ENCODE results near the gene AKT1.

Gene AKT1

DNA sequence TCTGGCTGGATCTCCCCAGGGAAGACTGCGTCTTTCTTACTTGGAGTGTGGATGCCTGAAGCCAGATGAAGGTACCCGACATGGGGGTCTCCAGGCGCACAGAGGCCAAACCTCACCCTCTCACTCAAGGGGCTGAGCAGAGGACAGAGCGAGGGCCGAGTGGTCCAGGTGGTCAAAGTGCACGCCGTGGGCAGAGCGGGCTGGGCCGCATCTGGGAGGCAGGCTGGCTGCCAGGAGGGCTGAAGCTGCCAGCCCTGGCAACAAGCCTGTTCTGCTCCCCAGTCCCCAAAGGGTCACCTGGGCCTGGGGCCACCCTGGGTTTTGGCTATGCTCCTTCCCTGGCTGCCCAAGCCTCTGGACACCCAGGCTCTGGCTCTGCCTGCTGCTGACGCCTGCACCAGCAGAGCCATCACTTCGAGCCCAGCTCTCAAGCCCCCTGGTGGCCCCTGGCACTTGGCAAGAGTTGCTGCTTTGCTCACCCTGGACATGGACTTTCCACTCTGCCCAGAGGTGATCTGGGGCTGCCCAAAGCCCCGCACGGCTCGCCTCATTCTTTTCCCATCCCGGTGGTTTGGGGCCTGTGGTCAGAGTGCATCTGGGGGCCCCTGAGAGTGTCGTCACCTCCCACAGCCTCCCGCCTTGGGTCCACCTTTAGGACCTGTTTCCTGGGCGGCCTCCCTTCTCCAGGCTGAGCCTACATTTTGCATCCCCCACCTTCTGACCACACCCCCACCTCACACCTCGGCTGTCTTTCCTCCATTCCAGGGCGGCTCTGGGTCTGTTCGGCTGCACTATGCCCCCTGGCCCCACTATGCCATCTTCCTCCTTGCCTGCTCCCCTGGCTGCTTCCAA lies 68.7 kb downstream of the AKT1 start:
- Histone ChIP-seq H2AK5ac (ENCODE audit: low read length) (no peak overlapping the region), H3K14ac (ENCODE audit: low read length) (no peak overlapping the region), H2BK5ac (ENCODE audit: low read depth, low read length, poor library complexity) (no peak overlapping the region), H3K18ac (ENCODE audit: low read length) (no peak overlapping the region), H3K23ac (ENCODE audit: low read length) (no peak overlapping the region), H4K12ac (ENCODE audit: low read depth, low read length) (no peak overlapping the region), H3K9me3 (ENCODE audit: insufficient read depth, low read depth, low read length) (peaks cover 3% of the 10 kb centered on the region), H3K79me2 (ENCODE audit: control insufficient read depth, insufficient read depth, low read length, poor library complexity) (peaks cover 2% of the 10 kb centered on the region), H3K4me1 (ENCODE audit: control insufficient read depth in 1 of 2, insufficient read depth in 2 of 2, low read length in 2 of 2) (peaks cover 3 to 16% of the 10 kb centered on the region in 2 experiments), H3K4me2 (ENCODE audit: low read length) (no peak overlapping the region), H3K79me1 (ENCODE audit: low read length) (peaks cover 2% of the 10 kb centered on the region), H3K4ac (ENCODE audit: low read depth, low read length) (no peak overlapping the region), H3K36me3 (ENCODE audit: control insufficient read depth in 1 of 2, insufficient read depth in 2 of 2, low read length in 2 of 2) (peaks cover under 1 to 2% of the 10 kb centered on the region in 2 experiments), H3K9ac (ENCODE audit: low read length) (no peak overlapping the region), H2BK120ac (ENCODE audit: insufficient read depth, low read length, poor library complexity) (no peak overlapping the region), H3K27me3 (ENCODE audit: insufficient read depth, low read length) (no peaks in the 10 kb centered on the region), H3K27ac (ENCODE audit: low read depth, low read length) (no peak overlapping the region), H2BK12ac (ENCODE audit: low read length) (no peak overlapping the region), H2AFZ (ENCODE audit: insufficient read depth, low read length, poor library complexity) (no peak overlapping the region), H4K91ac (ENCODE audit: low read depth, low read length) (no peak overlapping the region), H4K8ac (ENCODE audit: low read depth, low read length) (no peak overlapping the region), H3K4me3 (ENCODE audit: low read depth, low read length) (no peak overlapping the region)
- DNase-seq = peak in 1 of 2 donors; percentile 65
- WGBS (ENCODE audit: extremely low coverage, insufficient coverage, insufficient read length) = no CpG with 5 or more reads among the region's 21 CpGs

DNA sequence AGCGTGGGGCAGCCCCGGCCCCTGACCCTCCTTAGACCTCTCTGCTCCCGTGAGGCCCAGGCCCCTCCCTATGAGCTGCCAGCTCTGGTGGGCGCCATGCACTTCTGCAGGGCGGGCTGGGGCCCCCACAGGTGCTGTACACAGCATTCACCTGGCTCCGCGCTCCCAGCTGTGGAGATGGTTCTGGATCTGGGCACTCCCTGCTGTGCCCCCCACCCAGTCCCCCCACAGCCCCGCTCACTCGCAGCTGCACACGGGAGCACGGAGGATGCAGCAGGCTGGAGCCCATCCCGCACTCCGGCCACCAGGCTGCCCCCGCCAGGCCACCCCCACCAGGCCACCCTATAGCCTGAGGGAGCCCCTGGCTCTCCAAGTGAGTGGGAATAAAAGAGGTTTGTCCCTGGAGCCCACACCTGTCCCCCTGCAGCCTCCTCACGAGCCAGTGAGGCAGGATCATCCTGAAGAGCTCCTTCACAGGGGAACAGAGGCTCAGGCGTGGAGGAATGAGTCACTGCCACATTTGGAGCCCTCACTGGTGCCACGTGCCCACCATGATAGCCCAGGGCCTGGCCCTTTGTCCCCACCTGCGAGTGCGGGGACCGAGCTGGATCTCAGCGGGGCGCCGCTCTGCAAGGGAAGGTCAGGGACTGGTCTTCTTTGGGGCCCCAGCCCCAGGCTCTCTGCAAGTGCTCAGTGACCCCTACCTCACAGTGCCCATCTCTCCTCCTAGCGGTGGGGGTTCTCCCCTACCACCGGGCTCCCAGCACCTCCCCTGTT lies 69.6 kb downstream of the AKT1 start:
- Histone ChIP-seq H4K91ac (ENCODE audit: low read depth, low read length) (no peak overlapping the region), H3K14ac (ENCODE audit: low read length) (no peak overlapping the region), H3K4ac (ENCODE audit: low read depth, low read length) (no peak overlapping the region), H3K79me1 (ENCODE audit: low read length) (peaks cover 2% of the 10 kb centered on the region), H2BK12ac (ENCODE audit: low read length) (no peak overlapping the region), H3K79me2 (ENCODE audit: control insufficient read depth, insufficient read depth, low read length, poor library complexity) (peaks cover 2% of the 10 kb centered on the region), H3K27me3 (ENCODE audit: insufficient read depth, low read length) (no peaks in the 10 kb centered on the region), H3K23ac (ENCODE audit: low read length) (no peak overlapping the region), H2AK5ac (ENCODE audit: low read length) (no peak overlapping the region), H2BK120ac (ENCODE audit: insufficient read depth, low read length, poor library complexity) (no peak overlapping the region), H2AFZ (ENCODE audit: insufficient read depth, low read length, poor library complexity) (no peak overlapping the region), H4K8ac (ENCODE audit: low read depth, low read length) (no peak overlapping the region), H4K12ac (ENCODE audit: low read depth, low read length) (no peak overlapping the region), H3K36me3 (ENCODE audit: control insufficient read depth in 1 of 2, insufficient read depth in 2 of 2, low read length in 2 of 2) (peaks cover 7 to 8% of the 10 kb centered on the region in 2 experiments), H3K4me2 (ENCODE audit: low read length) (no peak overlapping the region), H3K4me1 (ENCODE audit: control insufficient read depth in 1 of 2, insufficient read depth in 2 of 2, low read length in 2 of 2) (peaks cover 3 to 16% of the 10 kb centered on the region in 2 experiments), H3K9ac (ENCODE audit: low read length) (no peak overlapping the region), H3K4me3 (ENCODE audit: low read depth, low read length) (no peak overlapping the region), H2BK5ac (ENCODE audit: low read depth, low read length, poor library complexity) (no peak overlapping the region), H3K27ac (ENCODE audit: low read depth, low read length) (no peak overlapping the region), H3K9me3 (ENCODE audit: insufficient read depth, low read depth, low read length) (peaks cover 3% of the 10 kb centered on the region), H3K18ac (ENCODE audit: low read length) (no peak overlapping the region)
- DNase-seq = peak in 1 of 2 donors; percentile 26
- no CpG with 5 or more reads among the region's 25 CpGs for WGBS (ENCODE audit: extremely low coverage, insufficient coverage, insufficient read length)

GRCh38 chr14:104724981-104725771 lies 70.4 kb downstream of the AKT1 start:
- no peak overlapping the region for H2BK5ac ChIP-seq (ENCODE audit: low read depth, low read length, poor library complexity)
- no peak overlapping the region for H3K18ac ChIP-seq (ENCODE audit: low read length)
- no peaks in the 10 kb centered on the region for H3K27me3 ChIP-seq (ENCODE audit: insufficient read depth, low read length)
- peak; percentile 47 to 55 for DNase-seq
- no peak overlapping the region for H2AK5ac ChIP-seq (ENCODE audit: low read length)
- H3K4me2 ChIP-seq (ENCODE audit: low read length) = peak overlapping the region; percentile 94
- H2AFZ ChIP-seq (ENCODE audit: insufficient read depth, low read length, poor library complexity) = no peak overlapping the region
- H2BK12ac ChIP-seq (ENCODE audit: low read length) = no peak overlapping the region
- peaks cover 2% of the 10 kb centered on the region for H3K79me2 ChIP-seq (ENCODE audit: control insufficient read depth, insufficient read depth, low read length, poor library complexity)
- H3K4me3 ChIP-seq (ENCODE audit: low read depth, low read length) = no peak overlapping the region
- H2BK120ac ChIP-seq (ENCODE audit: insufficient read depth, low read length, poor library complexity) = no peak overlapping the region
- H4K8ac ChIP-seq (ENCODE audit: low read depth, low read length) = no peak overlapping the region
- H3K9ac ChIP-seq (ENCODE audit: low read length) = no peak overlapping the region
- H4K91ac ChIP-seq (ENCODE audit: low read depth, low read length) = peak overlapping the region; percentile 2
- H3K27ac ChIP-seq (ENCODE audit: low read depth, low read length) = no peak overlapping the region
- H3K9me3 ChIP-seq (ENCODE audit: insufficient read depth, low read depth, low read length) = peaks cover 3% of the 10 kb centered on the region
- H3K36me3 ChIP-seq (ENCODE audit: control insufficient read depth in 1 of 2, insufficient read depth in 2 of 2, low read length in 2 of 2) = peaks cover 13% of the 10 kb centered on the region in 2 experiments
- H3K14ac ChIP-seq (ENCODE audit: low read length) = no peak overlapping the region
- H3K79me1 ChIP-seq (ENCODE audit: low read length) = peaks cover 2% of the 10 kb centered on the region
- H3K4me1 ChIP-seq (ENCODE audit: control insufficient read depth in 1 of 2, insufficient read depth in 2 of 2, low read length in 2 of 2) = peaks cover 3 to 16% of the 10 kb centered on the region in 2 experiments
- no CpG with 5 or more reads among the region's 24 CpGs for WGBS (ENCODE audit: extremely low coverage, insufficient coverage, insufficient read length)
- H3K4ac ChIP-seq (ENCODE audit: low read depth, low read length) = no peak overlapping the region
- no peak overlapping the region for H4K12ac ChIP-seq (ENCODE audit: low read depth, low read length)
- no peak overlapping the region for H3K23ac ChIP-seq (ENCODE audit: low read length)

DNA sequence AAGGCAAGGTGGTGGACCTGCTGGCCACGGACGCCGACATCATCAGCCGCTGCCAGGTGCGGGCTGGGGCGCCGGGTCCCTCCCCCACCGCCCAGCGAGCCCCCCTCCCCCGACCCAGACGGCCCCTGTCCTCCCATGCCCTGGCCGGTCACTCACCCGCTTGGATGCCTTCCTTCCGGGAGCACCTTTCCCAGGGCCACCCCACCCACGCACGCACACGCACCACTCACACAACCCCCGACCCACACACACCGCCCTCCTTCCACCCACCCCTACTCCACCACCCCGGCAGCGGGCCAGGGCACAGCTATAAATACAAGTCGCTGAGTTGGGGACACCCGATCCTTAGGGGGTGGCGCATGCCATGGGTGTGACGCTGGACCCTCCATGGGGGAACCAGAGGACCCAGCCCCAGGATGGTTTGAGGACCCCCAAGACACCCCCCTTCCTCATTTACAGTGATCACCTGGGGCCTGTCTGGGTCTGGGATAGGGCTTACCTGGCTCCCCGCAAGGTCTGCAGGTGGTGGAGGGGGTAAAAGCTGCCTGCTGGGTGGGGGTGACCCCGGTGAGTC lies 71.1 kb downstream of the AKT1 start:
- DNase-seq = peak in 1 of 2 donors; percentile 44
- Histone ChIP-seq H2BK12ac (ENCODE audit: low read length) (peak overlapping the region; percentile 53), H3K18ac (ENCODE audit: low read length) (peak overlapping the region; percentile 83), H4K12ac (ENCODE audit: low read depth, low read length) (peak overlapping the region; percentile 90), H3K27me3 (ENCODE audit: insufficient read depth, low read length) (no peaks in the 10 kb centered on the region), H4K91ac (ENCODE audit: low read depth, low read length) (peak overlapping the region; percentile 67), H3K23ac (ENCODE audit: low read length) (no peak overlapping the region), H3K4me3 (ENCODE audit: low read depth, low read length) (peak overlapping the region; percentile 79), H2BK120ac (ENCODE audit: insufficient read depth, low read length, poor library complexity) (peak overlapping the region; percentile 62), H3K4ac (ENCODE audit: low read depth, low read length) (no peak overlapping the region), H3K79me1 (ENCODE audit: low read length) (peaks cover 2% of the 10 kb centered on the region), H3K14ac (ENCODE audit: low read length) (peak overlapping the region; percentile 90), H3K4me2 (ENCODE audit: low read length) (peak overlapping the region; percentile 94), H3K9ac (ENCODE audit: low read length) (peak overlapping the region; percentile 71), H3K79me2 (ENCODE audit: control insufficient read depth, insufficient read depth, low read length, poor library complexity) (peaks cover 2% of the 10 kb centered on the region), H3K9me3 (ENCODE audit: insufficient read depth, low read depth, low read length) (peaks cover 3% of the 10 kb centered on the region), H2AFZ (ENCODE audit: insufficient read depth, low read length, poor library complexity) (peak overlapping the region; percentile 75), H4K8ac (ENCODE audit: low read depth, low read length) (peak overlapping the region; percentile 93), H3K27ac (ENCODE audit: low read depth, low read length) (no peak overlapping the region), H2BK5ac (ENCODE audit: low read depth, low read length, poor library complexity) (peak overlapping the region; percentile 69), H3K36me3 (ENCODE audit: control insufficient read depth in 1 of 2, insufficient read depth in 2 of 2, low read length in 2 of 2) (peaks cover 19 to 20% of the 10 kb centered on the region in 2 experiments), H3K4me1 (ENCODE audit: control insufficient read depth in 1 of 2, insufficient read depth in 2 of 2, low read length in 2 of 2) (peaks cover 3 to 16% of the 10 kb centered on the region in 2 experiments), H2AK5ac (ENCODE audit: low read length) (peak overlapping the region; percentile 55)
- WGBS (ENCODE audit: extremely low coverage, insufficient coverage, insufficient read length) = no CpG with 5 or more reads among the region's 27 CpGs

Data from trophoblast cell (in vitro differentiated cells and primary cell).